Activated T-helper 17 cell treated with anti-CD3 and anti-CD28 coated beads, Interleukin-2, amount 50 U/mL, for 72 hours (primary cell): Measurements from ENCODE around the gene HIVEP1. TPM values are rescaled to one million over a fixed set of nuclear protein-coding genes. Genes with fewer than 3 reads are reported as not detected.
A peak's percentile ranks its signal among the peaks of the same experiment; 100 is the strongest.

Experiments
- ATAC-seq: fragments of 150-1000 bp; cut with Tn5 transposase; replicated peaks from 2 replicates; pipeline ENCODE4 v1.10.0; 2021; ENCODE audit warnings: mild to moderate bottlenecking, moderate library complexity
- H3K27ac Mint-ChIP-seq: one replicate; pipeline ENCODE4 v1.8.0; 2022; ENCODE audit warnings: mixed read lengths
- H3K27me3 Mint-ChIP-seq: one replicate; pipeline ENCODE4 v1.8.0; 2022; ENCODE audit warnings: mixed read lengths
- H3K36me3 Mint-ChIP-seq: one replicate; pipeline ENCODE4 v1.8.0; 2022; ENCODE audit warnings: low read depth, mild to moderate bottlenecking, mixed read lengths
- H3K4me1 Mint-ChIP-seq: one replicate; pipeline ENCODE4 v1.8.0; 2022; ENCODE audit warnings: mixed read lengths
- H3K4me3 Mint-ChIP-seq: one replicate; pipeline ENCODE4 v1.8.0; 2022; ENCODE audit warnings: mild to moderate bottlenecking, mixed read lengths
- H3K9me3 Mint-ChIP-seq: one replicate; pipeline ENCODE4 v1.8.0; 2022; ENCODE audit warnings: mixed read lengths
- total RNA-seq, 2 donors: library from RNA; stranded (reverse); gene quantifications; one replicate each; pipeline ENCODE4 v1.2.3, GENCODE V29; 2022

HIVEP1 gene
- total RNA-seq, 2 donors from 2014 or later, result 29.4 to 75.5 TPM

DNA sequence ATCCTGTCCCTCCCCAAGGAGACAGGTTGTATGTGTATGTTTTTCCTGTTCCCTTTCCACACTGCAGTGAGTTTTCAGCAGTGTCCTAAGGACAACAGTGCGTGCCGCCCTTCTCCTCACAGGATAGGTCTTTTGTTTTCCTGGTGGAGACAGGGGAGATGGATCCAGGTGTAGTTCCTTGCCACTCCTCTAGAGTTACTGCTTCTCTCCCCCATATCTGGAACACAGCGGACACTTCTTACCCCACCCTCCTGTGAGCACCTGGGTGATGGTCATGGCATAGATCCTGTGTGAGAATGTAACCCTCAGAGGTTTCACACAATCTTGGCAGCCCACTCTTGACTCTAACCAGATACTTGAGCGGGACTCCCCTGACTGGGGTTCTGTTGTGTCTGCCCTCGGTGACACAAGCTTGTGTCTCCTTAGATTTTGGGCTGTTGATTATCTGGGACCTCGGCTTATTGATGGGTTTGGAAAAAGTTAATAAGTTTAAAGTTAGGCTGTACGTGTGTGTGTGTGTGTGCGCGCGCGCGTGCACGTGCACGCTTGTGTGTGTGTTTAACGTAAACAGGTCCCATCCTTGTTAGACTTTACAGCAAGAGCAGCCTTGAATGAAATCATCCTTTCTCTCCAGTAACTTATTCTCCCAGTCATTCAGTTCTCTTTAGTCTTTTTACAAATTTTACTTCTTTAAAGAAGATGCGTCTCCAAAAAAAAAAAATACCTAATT, 146.7 kb downstream of the HIVEP1 start:
- ATAC-seq, result no peak
- Mint-ChIP-seq H3K4me1 (peaks cover 52% of the 10 kb centered on the region), H3K4me3 (no peak overlapping the region), H3K36me3 (peaks cover 79% of the 10 kb centered on the region), H3K27me3 (no peaks in the 10 kb centered on the region), H3K9me3 (no peaks in the 10 kb centered on the region), H3K27ac (no peak overlapping the region)

DNA sequence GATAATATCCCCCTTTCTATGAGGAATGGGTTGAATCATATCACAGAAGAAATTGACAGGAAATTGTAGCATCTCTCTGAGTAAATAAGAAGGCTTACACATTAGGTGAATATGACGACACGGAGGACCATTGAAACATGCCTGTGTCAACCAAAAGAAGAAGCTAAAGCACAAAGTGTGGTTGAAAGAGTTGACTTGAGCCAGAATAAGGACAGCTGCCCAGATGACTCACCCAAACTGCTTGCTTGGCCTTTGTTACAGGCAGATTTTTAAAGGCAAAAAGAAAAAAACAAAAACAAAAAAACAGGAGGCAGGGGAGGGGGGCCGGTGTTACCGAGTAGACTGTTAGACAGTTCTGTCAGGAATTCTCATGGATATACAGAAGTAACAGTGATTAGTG, 148.2 kb downstream of the HIVEP1 start:
- H3K27ac Mint-ChIP-seq, result peak overlapping the region; percentile 58
- ATAC-seq, result peak; percentile 59
- H3K9me3 Mint-ChIP-seq, result no peaks in the 10 kb centered on the region
- peaks cover 89% of the 10 kb centered on the region for H3K36me3 Mint-ChIP-seq
- peaks cover 48% of the 10 kb centered on the region for H3K4me1 Mint-ChIP-seq
- H3K4me3 Mint-ChIP-seq, result no peak overlapping the region
- H3K27me3 Mint-ChIP-seq, result no peaks in the 10 kb centered on the region

GRCh38 chr6:12162213-12162612, 150.1 kb downstream of the HIVEP1 start:
- Mint-ChIP-seq H3K27me3 (no peaks in the 10 kb centered on the region), H3K4me3 (no peak overlapping the region), H3K36me3 (peaks cover 76% of the 10 kb centered on the region), H3K27ac (peak overlapping the region; percentile 34), H3K4me1 (peaks cover 37% of the 10 kb centered on the region), H3K9me3 (no peaks in the 10 kb centered on the region)
- ATAC-seq, result no peak

DNA sequence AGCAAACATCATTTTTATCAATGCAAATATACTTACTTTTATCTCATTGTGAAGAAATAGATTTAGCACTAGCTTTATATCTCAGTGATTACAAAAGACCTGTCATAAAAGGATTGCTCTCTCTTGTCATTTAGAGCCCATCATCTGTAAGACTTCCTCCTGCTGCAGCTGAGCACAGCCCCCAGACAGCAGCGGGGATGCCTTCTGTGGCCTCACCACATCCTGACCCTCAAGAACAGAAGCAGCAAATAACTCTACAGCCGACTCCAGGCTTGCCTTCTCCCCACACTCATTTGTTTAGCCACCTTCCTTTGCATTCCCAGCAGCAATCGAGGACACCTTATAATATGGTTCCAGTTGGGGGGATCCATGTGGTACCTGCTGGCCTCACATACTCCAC, 151.0 kb downstream of the HIVEP1 start:
- Mint-ChIP-seq H3K4me1 (peaks cover 28% of the 10 kb centered on the region), H3K4me3 (no peak overlapping the region), H3K9me3 (no peaks in the 10 kb centered on the region), H3K27ac (no peak overlapping the region), H3K36me3 (peaks cover 67% of the 10 kb centered on the region), H3K27me3 (no peaks in the 10 kb centered on the region)
- peak; percentile 70 for ATAC-seq

- no peak overlapping the region for H3K27ac Mint-ChIP-seq
- H3K36me3 Mint-ChIP-seq, result peaks cover 61% of the 10 kb centered on the region
- no peaks in the 10 kb centered on the region for H3K27me3 Mint-ChIP-seq
- no peak overlapping the region for H3K4me3 Mint-ChIP-seq
- H3K9me3 Mint-ChIP-seq, result no peaks in the 10 kb centered on the region
- ATAC-seq, result no peak
- H3K4me1 Mint-ChIP-seq, result peaks cover 27% of the 10 kb centered on the region
These were observed 151.8 kb downstream of the HIVEP1 start for GRCh38 chr6:12163744-12164507.

GRCh38 chr6:12164508-12164770, 152.3 kb downstream of the HIVEP1 start:
- no peak for ATAC-seq
- peaks cover 27% of the 10 kb centered on the region for H3K4me1 Mint-ChIP-seq
- no peaks in the 10 kb centered on the region for H3K9me3 Mint-ChIP-seq
- H3K27ac Mint-ChIP-seq, result no peak overlapping the region
- no peak overlapping the region for H3K4me3 Mint-ChIP-seq
- H3K36me3 Mint-ChIP-seq, result peaks cover 56% of the 10 kb centered on the region
- no peaks in the 10 kb centered on the region for H3K27me3 Mint-ChIP-seq

DNA sequence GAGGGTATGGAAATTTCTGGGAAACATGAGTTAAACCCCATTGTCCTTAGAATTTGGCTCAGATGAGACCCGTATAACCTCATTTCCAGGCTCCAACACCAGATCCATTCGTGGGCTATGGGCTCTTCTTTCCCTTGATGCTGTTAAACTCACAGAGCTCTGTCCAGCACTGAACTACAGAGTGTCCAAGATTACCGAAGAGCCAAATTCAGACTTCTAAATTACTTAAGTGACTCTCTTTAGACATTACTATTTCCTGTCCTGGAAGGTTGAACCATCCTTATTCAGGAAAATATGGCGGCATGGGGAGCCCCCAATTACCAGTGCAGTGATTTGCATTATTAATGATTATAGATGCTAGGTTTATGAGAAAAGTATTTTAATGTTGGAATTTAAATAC, 153.2 kb downstream of the HIVEP1 start:
- H3K36me3 Mint-ChIP-seq, result peaks cover 52% of the 10 kb centered on the region
- no peaks in the 10 kb centered on the region for H3K9me3 Mint-ChIP-seq
- peaks cover 24% of the 10 kb centered on the region for H3K4me1 Mint-ChIP-seq
- no peak overlapping the region for H3K4me3 Mint-ChIP-seq
- H3K27ac Mint-ChIP-seq, result no peak overlapping the region
- no peak for ATAC-seq
- H3K27me3 Mint-ChIP-seq, result no peaks in the 10 kb centered on the region

GRCh38 chr6:12165722-12166280, 153.7 kb downstream of the HIVEP1 start:
- Mint-ChIP-seq H3K27me3 (no peaks in the 10 kb centered on the region), H3K4me1 (peaks cover 22% of the 10 kb centered on the region), H3K36me3 (peaks cover 47% of the 10 kb centered on the region), H3K27ac (no peak overlapping the region), H3K4me3 (no peak overlapping the region), H3K9me3 (no peaks in the 10 kb centered on the region)
- ATAC-seq, result no peak

- Mint-ChIP-seq H3K9me3 (no peaks in the 10 kb centered on the region), H3K36me3 (peaks cover 11% of the 10 kb centered on the region), H3K27me3 (no peaks in the 10 kb centered on the region), H3K4me3 (no peak overlapping the region), H3K27ac (no peak overlapping the region), H3K4me1 (no peaks in the 10 kb centered on the region)
- ATAC-seq, result no peak
These were observed 157.3 kb downstream of the HIVEP1 start for GRCh38 chr6:12169377-12169776.

DNA sequence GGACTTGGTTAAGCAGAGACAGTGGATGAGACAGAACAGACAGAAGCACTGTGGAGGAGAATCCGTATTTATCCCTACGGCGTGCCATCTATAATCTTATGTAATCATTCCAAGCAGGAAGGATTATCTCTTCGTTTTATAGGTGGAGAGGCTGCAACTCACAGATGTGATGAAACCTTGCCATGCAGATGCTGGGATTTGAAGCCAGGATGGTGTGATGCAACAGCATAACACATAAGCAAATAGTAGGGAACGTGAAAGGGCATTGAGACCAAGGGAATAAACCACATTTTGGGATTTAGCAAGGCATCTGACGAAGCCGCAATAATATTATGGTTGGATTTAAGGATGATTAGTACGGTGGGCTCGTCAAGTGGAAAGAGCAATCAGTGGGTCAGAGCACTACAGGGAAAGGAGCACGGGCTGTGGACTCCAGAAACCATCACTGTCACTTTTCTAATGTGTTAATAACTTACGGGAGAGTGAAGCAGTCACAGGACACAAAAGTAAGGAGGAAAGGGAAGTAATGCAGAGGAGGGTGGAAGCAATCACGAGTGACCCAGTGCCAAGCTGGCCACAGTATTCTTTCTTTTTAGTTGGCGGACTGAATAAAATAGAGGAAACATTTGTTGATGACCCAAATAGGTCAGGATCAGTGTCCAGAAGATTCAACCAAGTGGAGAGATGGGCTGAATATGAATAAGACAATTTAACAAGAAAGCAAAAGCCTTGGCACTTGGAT, 158.4 kb downstream of the HIVEP1 start:
- H3K9me3 Mint-ChIP-seq, result no peaks in the 10 kb centered on the region
- no peak for ATAC-seq

DNA sequence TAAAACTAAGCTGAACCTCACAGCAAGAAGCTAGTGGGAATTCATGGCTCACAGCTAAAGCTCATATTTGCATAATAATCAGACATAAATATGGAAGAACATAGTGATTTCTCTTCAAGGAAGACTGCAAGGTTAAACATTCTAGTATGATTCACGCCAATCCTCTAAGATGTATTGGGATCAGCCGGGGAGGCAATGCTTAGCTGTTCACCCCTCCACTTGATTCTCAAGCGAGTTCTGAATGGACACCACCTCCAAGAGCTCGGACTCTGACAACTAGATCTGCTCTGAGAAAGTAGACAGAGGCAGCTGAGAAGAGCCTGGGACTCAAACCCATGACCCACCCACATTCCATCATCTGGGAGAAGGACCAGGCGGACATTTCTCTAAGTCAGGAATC, 159.6 kb downstream of the HIVEP1 start:
- ATAC-seq, result no peak
- Mint-ChIP-seq H3K27me3 (no peaks in the 10 kb centered on the region), H3K4me3 (no peak overlapping the region), H3K27ac (no peak overlapping the region), H3K4me1 (no peaks in the 10 kb centered on the region), H3K36me3 (no peaks in the 10 kb centered on the region), H3K9me3 (no peaks in the 10 kb centered on the region)

More for the DNA sequence above, 158.4 kb downstream of the HIVEP1 start:
- H3K4me1 Mint-ChIP-seq, result no peaks in the 10 kb centered on the region
- no peaks in the 10 kb centered on the region for H3K36me3 Mint-ChIP-seq
- H3K27me3 Mint-ChIP-seq, result no peaks in the 10 kb centered on the region
- no peak overlapping the region for H3K27ac Mint-ChIP-seq
- H3K4me3 Mint-ChIP-seq, result no peak overlapping the region

GRCh38 chr6:12172572-12172971, 160.5 kb downstream of the HIVEP1 start:
- Mint-ChIP-seq H3K36me3 (no peaks in the 10 kb centered on the region), H3K4me3 (no peak overlapping the region), H3K27ac (no peak overlapping the region), H3K4me1 (no peaks in the 10 kb centered on the region), H3K27me3 (no peaks in the 10 kb centered on the region), H3K9me3 (no peaks in the 10 kb centered on the region)
- no peak for ATAC-seq

- no peak overlapping the region for H3K27ac Mint-ChIP-seq
- no peak for ATAC-seq
- no peaks in the 10 kb centered on the region for H3K9me3 Mint-ChIP-seq
- H3K27me3 Mint-ChIP-seq, result no peaks in the 10 kb centered on the region
- no peaks in the 10 kb centered on the region for H3K36me3 Mint-ChIP-seq
- H3K4me1 Mint-ChIP-seq, result no peaks in the 10 kb centered on the region
- no peak overlapping the region for H3K4me3 Mint-ChIP-seq
These were observed 161.1 kb downstream of the HIVEP1 start for GRCh38 chr6:12173181-12173580.

- Mint-ChIP-seq H3K27me3 (no peaks in the 10 kb centered on the region), H3K4me3 (no peak overlapping the region), H3K27ac (no peak overlapping the region), H3K9me3 (no peaks in the 10 kb centered on the region), H3K36me3 (no peaks in the 10 kb centered on the region), H3K4me1 (no peaks in the 10 kb centered on the region)
- no peak for ATAC-seq
These were observed 161.5 kb downstream of the HIVEP1 start for GRCh38 chr6:12173661-12174060.

GRCh38 chr6:12174878-12175277, 162.8 kb downstream of the HIVEP1 start:
- Mint-ChIP-seq H3K4me3 (no peak overlapping the region), H3K4me1 (no peaks in the 10 kb centered on the region), H3K27me3 (no peaks in the 10 kb centered on the region)

More at GRCh38 chr6:12174878-12175277, 162.8 kb downstream of the HIVEP1 start:
- no peaks in the 10 kb centered on the region for H3K9me3 Mint-ChIP-seq
- no peak overlapping the region for H3K27ac Mint-ChIP-seq
- ATAC-seq, result no peak
- H3K36me3 Mint-ChIP-seq, result no peaks in the 10 kb centered on the region
